Urothelium cell line (cell line): Measurements from ENCODE around the gene CBFA2T3.

Experiments used
- DNase-seq: peaks from one replicate; pipeline ENCODE4 v3.0.0; 2011; ENCODE audit warnings: low spot score, mixed read lengths
- FAIRE-seq: peaks from 2 replicates; lab custom pipeline; 2011; peaks lifted over from hg19 to GRCh38; lab: Jason Lieb, UNC

CBFA2T3 gene

GRCh38 chr16:88965411-88965810 lies 11.6 kb downstream of the CBFA2T3 start:
- DNase-seq (no peak), FAIRE-seq (no peak)

GRCh38 chr16:88964636-88965035 lies 12.4 kb downstream of the CBFA2T3 start:
- DNase-seq = no peak
- no peak for FAIRE-seq

GRCh38 chr16:88963583-88963982 lies 13.4 kb downstream of the CBFA2T3 start:
- peak; percentile 61 for DNase-seq
- FAIRE-seq = no peak

- DNase-seq = no peak
- no peak for FAIRE-seq
These were observed 14.4 kb downstream of the CBFA2T3 start for GRCh38 chr16:88962478-88963152.

- FAIRE-seq = no peak
These were observed 16.0 kb downstream of the CBFA2T3 start for GRCh38 chr16:88961011-88961410.

GRCh38 chr16:88960516-88960915 lies 16.5 kb downstream of the CBFA2T3 start:
- FAIRE-seq (no peak), DNase-seq (no peak)

More at GRCh38 chr16:88961011-88961410, 16.0 kb downstream of the CBFA2T3 start:
- no peak for DNase-seq

GRCh38 chr16:88959022-88959421 lies 18.0 kb downstream of the CBFA2T3 start:
- DNase-seq (no peak), FAIRE-seq (no peak)

GRCh38 chr16:88957887-88958577 lies 19.0 kb downstream of the CBFA2T3 start:
- DNase-seq = no peak

GRCh38 chr16:88957433-88957767 lies 19.6 kb downstream of the CBFA2T3 start:
- FAIRE-seq (no peak), DNase-seq (no peak)

More at GRCh38 chr16:88957887-88958577, 19.0 kb downstream of the CBFA2T3 start:
- no peak for FAIRE-seq

GRCh38 chr16:88956546-88957432 lies 20.2 kb downstream of the CBFA2T3 start:
- DNase-seq (no peak), FAIRE-seq (no peak)

GRCh38 chr16:88955906-88956305 lies 21.1 kb downstream of the CBFA2T3 start:
- FAIRE-seq = no peak
- DNase-seq = no peak

- FAIRE-seq = no peak
These were observed 23.9 kb downstream of the CBFA2T3 start for GRCh38 chr16:88953003-88953690.

GRCh38 chr16:88951989-88952388 lies 25.0 kb downstream of the CBFA2T3 start:
- FAIRE-seq (no peak), DNase-seq (no peak)

More at GRCh38 chr16:88953003-88953690, 23.9 kb downstream of the CBFA2T3 start:
- DNase-seq = no peak

GRCh38 chr16:88951501-88951900 lies 25.5 kb downstream of the CBFA2T3 start:
- no peak for DNase-seq
- FAIRE-seq = no peak

GRCh38 chr16:88948781-88949490 lies 28.1 kb downstream of the CBFA2T3 start:
- FAIRE-seq = no peak
- peak; percentile 42 for DNase-seq

- no peak for DNase-seq
- FAIRE-seq = no peak
These were observed 31.5 kb downstream of the CBFA2T3 start for GRCh38 chr16:88945473-88945872.

- DNase-seq (no peak), FAIRE-seq (no peak)
These were observed 33.3 kb downstream of the CBFA2T3 start for GRCh38 chr16:88943741-88944140.

GRCh38 chr16:88943131-88943664 lies 33.8 kb downstream of the CBFA2T3 start:
- DNase-seq = no peak
- FAIRE-seq = no peak

GRCh38 chr16:88941913-88942909 lies 34.8 kb downstream of the CBFA2T3 start:
- no peak for FAIRE-seq
- no peak for DNase-seq
